ENCODE measurements around the gene POLR1G. TPM values are rescaled to one million over a fixed set of nuclear protein-coding genes. Genes with fewer than 3 reads are reported as not detected.

The POLR1G gene, protein sequence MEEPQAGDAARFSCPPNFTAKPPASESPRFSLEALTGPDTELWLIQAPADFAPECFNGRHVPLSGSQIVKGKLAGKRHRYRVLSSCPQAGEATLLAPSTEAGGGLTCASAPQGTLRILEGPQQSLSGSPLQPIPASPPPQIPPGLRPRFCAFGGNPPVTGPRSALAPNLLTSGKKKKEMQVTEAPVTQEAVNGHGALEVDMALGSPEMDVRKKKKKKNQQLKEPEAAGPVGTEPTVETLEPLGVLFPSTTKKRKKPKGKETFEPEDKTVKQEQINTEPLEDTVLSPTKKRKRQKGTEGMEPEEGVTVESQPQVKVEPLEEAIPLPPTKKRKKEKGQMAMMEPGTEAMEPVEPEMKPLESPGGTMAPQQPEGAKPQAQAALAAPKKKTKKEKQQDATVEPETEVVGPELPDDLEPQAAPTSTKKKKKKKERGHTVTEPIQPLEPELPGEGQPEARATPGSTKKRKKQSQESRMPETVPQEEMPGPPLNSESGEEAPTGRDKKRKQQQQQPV
- 10 to 100 TPM in 1 of 8 experiments, 1 to 10 TPM in 7; 2.7 to 10.7 (median 5.2) TPM for total RNA-seq

GRCh38 chr19:45406226-45407090, at the start of gene POLR1G:
TSS of gene POLR1G (plus strand) at chr19:45406644. CDS start at chr19:45406697, 53 bp downstream.
- Histone ChIP-seq H3K4me3 (peak within 1 kb of the TSS; percentile 58 to 84 (median 78)), H3K4me1 (replicated peaks in 1 of 2) (peaks cover 6 to 7% of the 10 kb centered on the region in 2 donors), H3K27ac (peak within 1 kb of the TSS; percentile 97 to 98)
- 0 to 1% (median 0%) methylated on average over 3 to 22 of the region's 51 CpGs; no CpG with 5 or more reads in 4 of the 10 experiments for WGBS, 10 experiments
- peak; percentile 65 to 87 (median 80) for ATAC-seq (replicated peaks in 6 of 8)
- in situ Hi-C loops (cut with MboI; ENCODE audit: low pct_unique_long_range_greater_than_20kb in 2 of 9, low sequenced_read_pairs in 9 of 9, unreplicated experiment in 9 of 9): no loop called here

- Histone ChIP-seq H3K4me3 (no peak overlapping the region), H3K4me1 (replicated peaks in 1 of 2) (no peaks in the 10 kb centered on the region), H3K27ac (no peak overlapping the region)
- 93 to 100% (median 98%) methylated on average over 1 to 5 of the region's 20 CpGs; no CpG with 5 or more reads in 6 of the 10 experiments for WGBS, 10 experiments
- peak in 2 of 8 experiments; percentile 12 to 14 for ATAC-seq (replicated peaks in 6 of 8)
- in situ Hi-C loops (cut with MboI; ENCODE audit: low pct_unique_long_range_greater_than_20kb in 2 of 9, low sequenced_read_pairs in 9 of 9, unreplicated experiment in 9 of 9): no loop called here
Observed at GRCh38 chr19:45356760-45357444, 49.5 kb upstream of the POLR1G start.

GRCh38 chr19:45357445-45357783, 49.0 kb upstream of the POLR1G start:
- H3K4me3 ChIP-seq: no peak overlapping the region
- peak in 2 of 8 experiments; percentile 8 to 10 for ATAC-seq (replicated peaks in 6 of 8)
- H3K27ac ChIP-seq: no peak overlapping the region
- in situ Hi-C loops (cut with MboI; ENCODE audit: low pct_unique_long_range_greater_than_20kb in 2 of 9, low sequenced_read_pairs in 9 of 9, unreplicated experiment in 9 of 9): no loop called here
- no peaks in the 10 kb centered on the region for H3K4me1 ChIP-seq (replicated peaks in 1 of 2)
- 90 to 100% (median 96%) methylated on average over 1 to 7 of the region's 11 CpGs; no CpG with 5 or more reads in 6 of the 10 experiments for WGBS, 10 experiments

- no peaks in the 10 kb centered on the region for H3K4me1 ChIP-seq (replicated peaks in 1 of 2)
- WGBS, 10 experiments: 80 to 100% (median 100%) methylated on average over 1 to 7 of the region's 12 CpGs; no CpG with 5 or more reads in 3 of the 10 experiments
- ATAC-seq (replicated peaks in 6 of 8): no peak
- no peak overlapping the region for H3K4me3 ChIP-seq
- in situ Hi-C loops (cut with MboI; ENCODE audit: low pct_unique_long_range_greater_than_20kb in 2 of 9, low sequenced_read_pairs in 9 of 9, unreplicated experiment in 9 of 9): no loop called here
- H3K27ac ChIP-seq: no peak overlapping the region
Observed at GRCh38 chr19:45358213-45358792, 48.1 kb upstream of the POLR1G start.

DNA sequence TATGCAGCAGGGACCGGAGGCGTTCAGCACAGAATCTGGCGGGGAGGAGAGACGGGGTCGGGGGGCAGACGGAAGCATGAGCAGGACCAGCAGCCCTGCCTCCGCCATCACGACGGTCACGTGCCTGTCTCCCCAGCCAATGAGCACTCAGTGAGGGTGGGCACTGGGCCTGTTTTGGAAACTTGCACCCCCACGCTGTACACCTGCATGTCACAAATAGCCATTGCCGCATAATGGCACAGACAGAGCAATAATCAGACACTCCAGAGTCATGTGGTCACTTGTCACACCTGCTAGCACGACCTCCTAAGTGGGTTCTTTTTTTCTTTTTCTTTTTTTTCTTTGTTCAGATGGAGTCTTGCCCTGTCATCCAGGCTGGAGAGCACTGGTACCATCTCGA, 44.8 kb upstream of the POLR1G start:
- no peak for ATAC-seq (replicated peaks in 6 of 8)
- in situ Hi-C loops (cut with MboI; ENCODE audit: low pct_unique_long_range_greater_than_20kb in 2 of 9, low sequenced_read_pairs in 9 of 9, unreplicated experiment in 9 of 9): no loop called here
- WGBS, 10 experiments: 77 to 100% (median 92%) methylated on average over 1 to 11 of the region's 14 CpGs; no CpG with 5 or more reads in 2 of the 10 experiments
- Histone ChIP-seq H3K4me1 (replicated peaks in 1 of 2) (no peaks in the 10 kb centered on the region), H3K27ac (no peak overlapping the region), H3K4me3 (no peak overlapping the region)

DNA sequence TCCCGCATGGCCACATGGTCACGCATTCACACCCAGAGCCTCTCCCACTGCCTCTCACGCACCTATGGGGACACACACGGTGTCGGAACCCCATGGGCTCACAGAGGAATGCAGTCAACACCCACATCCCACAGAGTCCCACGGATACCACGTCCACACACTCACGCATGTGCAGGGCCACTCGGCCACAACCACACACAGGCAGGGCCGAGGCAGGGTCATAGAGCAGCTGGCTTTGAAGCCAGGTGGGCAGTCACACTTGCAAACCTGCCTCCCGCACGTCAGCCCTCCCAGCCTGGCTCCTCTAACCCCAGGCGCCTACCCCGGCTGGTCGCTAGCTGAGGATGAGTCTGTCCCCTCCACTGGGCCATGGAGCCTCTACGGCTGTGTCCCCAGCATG, 44.2 kb upstream of the POLR1G start:
- in situ Hi-C loops (cut with MboI; ENCODE audit: low pct_unique_long_range_greater_than_20kb in 2 of 9, low sequenced_read_pairs in 9 of 9, unreplicated experiment in 9 of 9): no loop called here

DNA sequence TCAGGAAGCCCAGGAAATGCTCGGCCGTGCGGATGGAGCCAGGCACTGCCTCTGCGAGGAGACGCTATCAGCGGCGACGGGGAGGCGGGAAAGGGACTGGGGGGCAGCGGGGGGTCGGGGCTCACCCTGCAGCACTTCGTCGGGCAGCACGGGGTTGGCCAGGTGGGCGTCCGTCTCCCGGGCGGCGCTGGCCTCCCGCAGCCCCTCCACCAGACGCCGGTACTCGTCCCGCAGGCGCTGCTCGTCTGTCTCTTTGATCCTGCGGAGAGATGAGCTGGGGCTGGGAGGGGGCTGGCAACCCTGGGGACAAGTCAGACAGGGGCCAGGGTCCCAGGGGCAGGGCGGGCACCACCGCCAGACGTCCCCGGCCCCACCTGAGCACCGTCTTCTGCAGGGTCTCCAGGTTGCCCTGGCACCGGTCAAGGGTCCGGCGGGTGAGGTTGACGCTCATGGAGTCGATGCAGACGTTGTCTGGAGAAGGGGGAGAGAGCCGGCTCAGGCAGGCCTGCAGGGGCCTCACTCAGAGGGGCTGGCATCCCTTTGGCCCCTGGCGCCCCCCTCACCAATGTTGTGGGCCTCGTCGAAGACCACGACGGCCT, 42.5 kb upstream of the POLR1G start:
- Histone ChIP-seq H3K27ac (no peak overlapping the region), H3K4me3 (no peak overlapping the region), H3K4me1 (replicated peaks in 1 of 2) (peaks cover 2% of the 10 kb centered on the region in 2 donors)
- in situ Hi-C loops (cut with MboI; ENCODE audit: low pct_unique_long_range_greater_than_20kb in 2 of 9, low sequenced_read_pairs in 9 of 9, unreplicated experiment in 9 of 9): no loop called here
- peak in 4 of 8 experiments; percentile 16 to 22 (median 18) for ATAC-seq (replicated peaks in 6 of 8)
- 100% methylated on average over 8 of the region's 44 CpGs; no CpG with 5 or more reads in 9 of the 10 experiments for WGBS, 10 experiments

More for the DNA sequence above, 44.2 kb upstream of the POLR1G start:
- Histone ChIP-seq H3K4me1 (replicated peaks in 1 of 2) (no peaks in the 10 kb centered on the region), H3K4me3 (no peak overlapping the region), H3K27ac (no peak overlapping the region)
- no peak for ATAC-seq (replicated peaks in 6 of 8)
- 90 to 100% (median 99%) methylated on average over 1 to 9 of the region's 16 CpGs; no CpG with 5 or more reads in 5 of the 10 experiments for WGBS, 10 experiments

GRCh38 chr19:45364696-45365095, 41.7 kb upstream of the POLR1G start:
- H3K4me1 ChIP-seq (replicated peaks in 1 of 2): peaks cover 7 to 8% of the 10 kb centered on the region in 2 donors
- in situ Hi-C loops (cut with MboI; ENCODE audit: low pct_unique_long_range_greater_than_20kb in 2 of 9, low sequenced_read_pairs in 9 of 9, unreplicated experiment in 9 of 9): no loop called here
- peak in 3 of 8 experiments; percentile 4 to 12 (median 5) for ATAC-seq (replicated peaks in 6 of 8)
- WGBS, 10 experiments: 100% methylated on average over 2 to 3 of the region's 12 CpGs; no CpG with 5 or more reads in 8 of the 10 experiments
- no peak overlapping the region for H3K4me3 ChIP-seq
- no peak overlapping the region for H3K27ac ChIP-seq

- no peak for ATAC-seq (replicated peaks in 6 of 8)
- 88 to 100% (median 100%) methylated on average over 1 to 4 of the region's 4 CpGs; no CpG with 5 or more reads in 2 of the 10 experiments for WGBS, 10 experiments
- Histone ChIP-seq H3K4me3 (no peak overlapping the region), H3K27ac (no peak overlapping the region), H3K4me1 (replicated peaks in 1 of 2) (peaks cover 7 to 13% of the 10 kb centered on the region in 2 donors)
- in situ Hi-C loops (cut with MboI; ENCODE audit: low pct_unique_long_range_greater_than_20kb in 2 of 9, low sequenced_read_pairs in 9 of 9, unreplicated experiment in 9 of 9): no loop called here
Observed at GRCh38 chr19:45368127-45368526, 38.3 kb upstream of the POLR1G start.

DNA sequence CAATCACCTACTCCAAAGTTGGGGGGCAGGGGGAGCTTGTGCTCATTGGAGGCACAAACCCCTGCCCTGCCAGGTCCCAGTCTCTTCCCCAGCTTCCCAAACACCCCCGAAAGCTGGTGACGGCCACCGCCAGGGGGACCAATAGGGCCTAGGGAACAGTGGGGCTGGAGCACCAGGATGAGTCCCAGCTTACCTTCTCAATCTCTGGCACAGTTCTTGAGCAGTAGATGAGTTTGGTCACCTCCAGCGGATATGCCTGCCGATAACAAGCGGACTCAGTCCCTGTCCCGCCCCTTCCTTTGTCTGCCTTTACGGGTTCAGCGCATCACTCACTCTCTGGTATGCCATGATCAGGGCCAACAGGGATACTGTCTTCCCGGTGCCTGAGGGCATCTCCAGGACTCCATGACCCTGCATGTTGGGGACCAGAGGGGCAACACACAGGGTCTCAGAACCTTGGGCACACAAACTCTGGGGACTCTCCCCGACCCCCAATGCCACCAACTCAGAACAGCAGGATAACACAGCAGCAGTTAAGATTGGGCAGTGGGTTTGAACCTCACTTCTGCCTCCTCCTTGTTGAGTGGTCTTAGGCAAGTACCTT, 37.6 kb upstream of the POLR1G start:
- Histone ChIP-seq H3K4me1 (replicated peaks in 1 of 2) (peaks cover 7 to 13% of the 10 kb centered on the region in 2 donors), H3K4me3 (no peak overlapping the region), H3K27ac (no peak overlapping the region)
- 33 to 100% (median 81%) methylated on average over 1 to 5 of the region's 11 CpGs; no CpG with 5 or more reads in 6 of the 10 experiments for whole genome bisulfite sequencing, 10 experiments
- in situ Hi-C loops (cut with MboI; ENCODE audit: low pct_unique_long_range_greater_than_20kb in 2 of 9, low sequenced_read_pairs in 9 of 9, unreplicated experiment in 9 of 9): no loop called here
- no peak for ATAC-seq (replicated peaks in 6 of 8)

GRCh38 chr19:45370410-45371204, 35.8 kb upstream of the POLR1G start, which contains the start of gene ERCC2:
TSS of gene ERCC2 (minus strand) at chr19:45370573. CDS start at chr19:45370540, 33 bp downstream.
- H3K4me3 ChIP-seq: peak within 1 kb of the TSS; percentile 62 to 85 (median 72)
- in situ Hi-C loops (cut with MboI; ENCODE audit: low pct_unique_long_range_greater_than_20kb in 2 of 9, low sequenced_read_pairs in 9 of 9, unreplicated experiment in 9 of 9): no loop called here
- ATAC-seq (replicated peaks in 6 of 8): peak; percentile 96 to 99 (median 98)
- 0 to 40% (median 5%) methylated on average over 1 to 29 of the region's 55 CpGs; no CpG with 5 or more reads in 1 of the 10 experiments for WGBS, 10 experiments
- H3K27ac ChIP-seq: peak within 1 kb of the TSS; percentile 78 to 88
- H3K4me1 ChIP-seq (replicated peaks in 1 of 2): peaks cover 7 to 13% of the 10 kb centered on the region in 2 donors
